Measurements from ENCODE around the gene RBM20. TPM values are rescaled to one million over a fixed set of nuclear protein-coding genes. Genes with fewer than 3 reads are reported as not detected.

The RBM20 gene
- total and polyA plus RNA-seq, 10 of the 15 experiments (the other 5 are each of a cell fraction or from before 2014, with no cell fraction given), result 0.04 to 0.26 (median 0.15) TPM

DNA sequence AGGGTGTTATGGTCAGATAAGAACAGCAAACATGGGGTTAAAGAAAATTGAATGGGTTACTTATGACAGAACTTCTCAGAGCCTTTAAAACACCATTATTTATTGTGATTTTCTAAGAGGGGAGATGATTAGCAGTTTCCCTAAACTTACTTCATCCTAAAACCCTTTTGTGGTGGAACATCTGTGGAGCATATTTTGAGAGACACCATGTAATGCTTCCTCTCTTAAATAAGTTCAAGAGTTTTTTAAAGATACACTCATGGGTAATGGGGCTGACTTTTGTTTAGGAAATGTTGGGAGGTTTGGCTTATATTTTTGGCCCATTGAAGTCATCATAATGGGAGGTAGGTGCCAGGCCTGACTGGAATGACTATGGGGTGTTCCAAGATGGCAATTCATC lies 219.2 kb downstream of the RBM20 start:
- RAD21 ChIA-PET (ENCODE audit: unreplicated experiment), result interaction anchor here (1.0 to 1.4 kb wide), 3 partner anchors 8 to 60 kb away, joined by 3 to 9 read pairs (median 4); partner anchors contain the start of gene PDCD4
- Histone ChIP-seq H3K9me3 (replicated peaks; ENCODE audit: control insufficient read depth, insufficient read depth, low read length) (no peaks in the 10 kb centered on the region), H3K79me2 (ENCODE audit: control insufficient read depth, insufficient read depth, low read length) (peaks cover 2% of the 10 kb centered on the region; the same call in 1 of the 2 replicates)
- TF ChIP-seq CBFB (IDR thresholded peaks at IDR 0.05; ENCODE audit: low read depth) (no peak), HDAC6 (IDR thresholded peaks at IDR 0.05; ENCODE audit: unreplicated experiment) (no peak), TCF7 (IDR thresholded peaks at IDR 0.05; ENCODE audit: borderline replicate concordance) (no peak), NFIC (IDR thresholded peaks at IDR 0.05; ENCODE audit: low read depth, low read length) (no peak), BCL11A (IDR thresholded peaks at IDR 0.05; ENCODE audit: low read depth, low read length) (no peak), ZZZ3 (IDR thresholded peaks at IDR 0.05; ENCODE audit: control insufficient read depth, insufficient read length, low read depth) (no peak), MEF2A (IDR thresholded peaks at IDR 0.05; ENCODE audit: insufficient read depth, low read depth, low read length) (no peak), MEF2B (IDR thresholded peaks at IDR 0.05; ENCODE audit: partially characterized antibody, poor library complexity, severe bottlenecking) (no peak)
- TF ChIP-seq, protein P1, sequence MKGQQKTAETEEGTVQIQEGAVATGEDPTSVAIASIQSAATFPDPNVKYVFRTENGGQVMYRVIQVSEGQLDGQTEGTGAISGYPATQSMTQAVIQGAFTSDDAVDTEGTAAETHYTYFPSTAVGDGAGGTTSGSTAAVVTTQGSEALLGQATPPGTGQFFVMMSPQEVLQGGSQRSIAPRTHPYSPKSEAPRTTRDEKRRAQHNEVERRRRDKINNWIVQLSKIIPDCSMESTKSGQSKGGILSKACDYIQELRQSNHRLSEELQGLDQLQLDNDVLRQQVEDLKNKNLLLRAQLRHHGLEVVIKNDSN (IDR thresholded peaks at IDR 0.05; ENCODE audit: borderline replicate concordance, extremely low read length, insufficient read depth, low read depth, low read length), result no peak
- TF ChIP-seq, protein P2, sequence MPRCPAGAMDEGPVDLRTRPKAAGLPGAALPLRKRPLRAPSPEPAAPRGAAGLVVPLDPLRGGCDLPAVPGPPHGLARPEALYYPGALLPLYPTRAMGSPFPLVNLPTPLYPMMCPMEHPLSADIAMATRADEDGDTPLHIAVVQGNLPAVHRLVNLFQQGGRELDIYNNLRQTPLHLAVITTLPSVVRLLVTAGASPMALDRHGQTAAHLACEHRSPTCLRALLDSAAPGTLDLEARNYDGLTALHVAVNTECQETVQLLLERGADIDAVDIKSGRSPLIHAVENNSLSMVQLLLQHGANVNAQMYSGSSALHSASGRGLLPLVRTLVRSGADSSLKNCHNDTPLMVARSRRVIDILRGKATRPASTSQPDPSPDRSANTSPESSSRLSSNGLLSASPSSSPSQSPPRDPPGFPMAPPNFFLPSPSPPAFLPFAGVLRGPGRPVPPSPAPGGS (IDR thresholded peaks at IDR 0.05; ENCODE audit: borderline replicate concordance, insufficient read depth, low read depth, low read length, poor library complexity, severe bottlenecking), result no peak
- TF ChIP-seq, protein P3, sequence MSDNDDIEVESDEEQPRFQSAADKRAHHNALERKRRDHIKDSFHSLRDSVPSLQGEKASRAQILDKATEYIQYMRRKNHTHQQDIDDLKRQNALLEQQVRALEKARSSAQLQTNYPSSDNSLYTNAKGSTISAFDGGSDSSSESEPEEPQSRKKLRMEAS (IDR thresholded peaks at IDR 0.05; ENCODE audit: low read depth, low read length), result no peak
- TF ChIP-seq, protein P4, sequence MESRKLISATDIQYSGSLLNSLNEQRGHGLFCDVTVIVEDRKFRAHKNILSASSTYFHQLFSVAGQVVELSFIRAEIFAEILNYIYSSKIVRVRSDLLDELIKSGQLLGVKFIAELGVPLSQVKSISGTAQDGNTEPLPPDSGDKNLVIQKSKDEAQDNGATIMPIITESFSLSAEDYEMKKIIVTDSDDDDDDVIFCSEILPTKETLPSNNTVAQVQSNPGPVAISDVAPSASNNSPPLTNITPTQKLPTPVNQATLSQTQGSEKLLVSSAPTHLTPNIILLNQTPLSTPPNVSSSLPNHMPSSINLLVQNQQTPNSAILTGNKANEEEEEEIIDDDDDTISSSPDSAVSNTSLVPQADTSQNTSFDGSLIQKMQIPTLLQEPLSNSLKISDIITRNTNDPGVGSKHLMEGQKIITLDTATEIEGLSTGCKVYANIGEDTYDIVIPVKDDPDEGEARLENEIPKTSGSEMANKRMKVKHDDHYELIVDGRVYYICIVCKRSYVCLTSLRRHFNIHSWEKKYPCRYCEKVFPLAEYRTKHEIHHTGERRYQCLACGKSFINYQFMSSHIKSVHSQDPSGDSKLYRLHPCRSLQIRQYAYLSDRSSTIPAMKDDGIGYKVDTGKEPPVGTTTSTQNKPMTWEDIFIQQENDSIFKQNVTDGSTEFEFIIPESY (IDR thresholded peaks at IDR 0.05), result no peak
- TF ChIP-seq, protein P5, sequence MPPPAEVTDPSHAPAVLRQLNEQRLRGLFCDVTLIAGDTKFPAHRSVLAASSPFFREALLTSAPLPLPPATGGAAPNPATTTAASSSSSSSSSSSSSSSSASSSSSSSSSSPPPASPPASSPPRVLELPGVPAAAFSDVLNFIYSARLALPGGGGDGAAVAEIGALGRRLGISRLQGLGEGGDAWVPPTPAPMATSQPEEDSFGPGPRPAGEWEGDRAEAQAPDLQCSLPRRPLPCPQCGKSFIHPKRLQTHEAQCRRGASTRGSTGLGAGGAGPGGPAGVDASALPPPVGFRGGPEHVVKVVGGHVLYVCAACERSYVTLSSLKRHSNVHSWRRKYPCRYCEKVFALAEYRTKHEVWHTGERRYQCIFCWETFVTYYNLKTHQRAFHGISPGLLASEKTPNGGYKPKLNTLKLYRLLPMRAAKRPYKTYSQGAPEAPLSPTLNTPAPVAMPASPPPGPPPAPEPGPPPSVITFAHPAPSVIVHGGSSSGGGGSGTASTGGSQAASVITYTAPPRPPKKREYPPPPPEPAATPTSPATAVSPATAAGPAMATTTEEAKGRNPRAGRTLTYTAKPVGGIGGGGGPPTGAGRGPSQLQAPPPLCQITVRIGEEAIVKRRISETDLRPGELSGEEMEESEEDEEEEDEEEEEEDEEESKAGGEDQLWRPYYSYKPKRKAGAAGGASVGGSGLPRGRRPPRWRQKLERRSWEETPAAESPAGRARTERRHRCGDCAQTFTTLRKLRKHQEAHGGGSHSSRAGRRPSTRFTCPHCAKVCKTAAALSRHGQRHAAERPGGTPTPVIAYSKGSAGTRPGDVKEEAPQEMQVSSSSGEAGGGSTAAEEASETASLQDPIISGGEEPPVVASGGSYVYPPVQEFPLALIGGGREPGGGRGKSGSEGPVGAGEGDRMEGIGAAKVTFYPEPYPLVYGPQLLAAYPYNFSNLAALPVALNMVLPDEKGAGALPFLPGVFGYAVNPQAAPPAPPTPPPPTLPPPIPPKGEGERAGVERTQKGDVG (CRISPR knock-in tag; IDR thresholded peaks at IDR 0.05), result no peak
- TF ChIP-seq, protein P6, sequence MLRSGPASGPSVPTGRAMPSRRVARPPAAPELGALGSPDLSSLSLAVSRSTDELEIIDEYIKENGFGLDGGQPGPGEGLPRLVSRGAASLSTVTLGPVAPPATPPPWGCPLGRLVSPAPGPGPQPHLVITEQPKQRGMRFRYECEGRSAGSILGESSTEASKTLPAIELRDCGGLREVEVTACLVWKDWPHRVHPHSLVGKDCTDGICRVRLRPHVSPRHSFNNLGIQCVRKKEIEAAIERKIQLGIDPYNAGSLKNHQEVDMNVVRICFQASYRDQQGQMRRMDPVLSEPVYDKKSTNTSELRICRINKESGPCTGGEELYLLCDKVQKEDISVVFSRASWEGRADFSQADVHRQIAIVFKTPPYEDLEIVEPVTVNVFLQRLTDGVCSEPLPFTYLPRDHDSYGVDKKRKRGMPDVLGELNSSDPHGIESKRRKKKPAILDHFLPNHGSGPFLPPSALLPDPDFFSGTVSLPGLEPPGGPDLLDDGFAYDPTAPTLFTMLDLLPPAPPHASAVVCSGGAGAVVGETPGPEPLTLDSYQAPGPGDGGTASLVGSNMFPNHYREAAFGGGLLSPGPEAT (IDR thresholded peaks at IDR 0.05; ENCODE audit: low read depth), result no peak

More for the DNA sequence above, 219.2 kb downstream of the RBM20 start:
- BruUV-seq (replicated peaks), result no TSS peak
- no peak for DNase-seq (ENCODE audit: low read depth, low spot score)
- intact Hi-C loops (cut with micrococcal nuclease; ENCODE audit: unreplicated experiment), result no loop called here
- CTCF ChIA-PET, result interaction anchor here (1.1 to 2.6 kb wide), 3 partner anchors 10 to 17 kb away, joined by 3 to 8 read pairs (median 6); no protein-coding TSS in a partner anchor
- SMC1A ChIA-PET (ENCODE audit: uncharacterized antibody, unreplicated experiment), result interaction anchor here (1.0 to 6.8 kb wide), 6 partner anchors 8 to 60 kb away, joined by 3 to 188 read pairs (median 41); partner anchors contain the start of gene PDCD4
- no peak for ATAC-seq
- Histone ChIP-seq H3K27me3 (replicated peaks in 1 of 2; ENCODE audit: control insufficient read depth in 2 of 2, insufficient read depth in 2 of 2, low read length in 1 of 2) (no peaks in the 10 kb centered on the region), H3K9ac (ENCODE audit: control insufficient read depth, insufficient read depth, low read length) (no peak overlapping the region), H4K20me1 (ENCODE audit: control insufficient read depth, insufficient read depth) (no peaks in the 10 kb centered on the region), H2AFZ (ENCODE audit: control insufficient read depth, low read depth, low read length) (no peak overlapping the region), H3K4me2 (ENCODE audit: control insufficient read depth, insufficient read depth) (no peak overlapping the region), H3K36me3 (ENCODE audit: control insufficient read depth in 2 of 2, insufficient read depth in 2 of 2, low read length in 1 of 2) (no peaks in the 10 kb centered on the region), H3K4me1 (ENCODE audit: control insufficient read depth, insufficient read depth, low read length) (peaks cover 93% of the 10 kb centered on the region), H3K4me3 (no peak overlapping the region), H3K27ac (ENCODE audit: control insufficient read depth, insufficient read depth) (peak overlapping the region; percentile 99)
- POLR2A ChIA-PET, result interaction anchor here (0.9 to 6.7 kb wide), 5 partner anchors 12 to 61 kb away, joined by 3 to 145 read pairs (median 10); no protein-coding TSS in a partner anchor
- FAIRE-seq, result no peak
- in situ Hi-C loops (cut with MboI), result no loop called here

Data from GM12878 (cell line).